GM12891 (cell line): ENCODE measurements around the gene ADIPOR2.

Experiments used
- PAX5 ChIP-seq: IDR thresholded peaks from 2 replicates; pipeline ENCODE4 v1.6.1; 2011; ENCODE audit warnings: low read length, moderate library complexity, mild to moderate bottlenecking; ENCODE audit not compliant: insufficient read depth, severe bottlenecking
- POLR2A ChIP-seq: IDR thresholded peaks from 2 replicates; pipeline ENCODE4 v1.6.1; 2011; ENCODE audit warnings: low read depth, low read length, control low read depth
- POLR2AphosphoS5 ChIP-seq: IDR thresholded peaks from 2 replicates; pipeline ENCODE4 v1.6.1; 2011; ENCODE audit warnings: low read depth, low read length, control low read depth
- POU2F2 ChIP-seq: IDR thresholded peaks from 2 replicates; pipeline ENCODE4 v1.6.1; 2011; ENCODE audit warnings: low read depth, mild to moderate bottlenecking, control low read depth, low read length, moderate library complexity
- SPI1 ChIP-seq: IDR thresholded peaks from 2 replicates; pipeline ENCODE4 v1.6.1; 2011; ENCODE audit warnings: low read depth, low read length, control low read depth
- TAF1 ChIP-seq: IDR thresholded peaks from 2 replicates; pipeline ENCODE4 v1.6.1; 2011; ENCODE audit warnings: low read depth, low read length, control low read depth

GRCh38 chr12:1830401-1830845 lies 139.6 kb downstream of the ADIPOR2 start:
- TF ChIP-seq POLR2A (no peak), POLR2AphosphoS5 (no peak), TAF1 (no peak), SPI1 (no peak), POU2F2 (no peak), PAX5 (no peak)
